GM19043 (cell line): ENCODE results near the gene PRDM15.

Source experiments
- ATAC-seq: cut with Tn5 transposase; IDR thresholded peaks from one replicate; pipeline ENCODE4 v1.9.1; 2021; ENCODE audit warnings: low read depth; ENCODE audit not compliant: unreplicated experiment

Gene PRDM15

GRCh38 chr21:41767606-41768436 is 111.3 kb downstream of the PRDM15 start:
- no peak for ATAC-seq

GRCh38 chr21:41766883-41767605 is 112.1 kb downstream of the PRDM15 start, which contains the start of gene RIPK4:
RIPK4 (minus strand) TSS chr21:41767052; CDS start chr21:41767041, 11 bp downstream.
- no peak for ATAC-seq

- ATAC-seq = no peak
Observed at GRCh38 chr21:41765973-41766882, 112.9 kb downstream of the PRDM15 start.

GRCh38 chr21:41765420-41765821 is 113.7 kb downstream of the PRDM15 start:
- no peak for ATAC-seq

- ATAC-seq = no peak
Observed at GRCh38 chr21:41764558-41765419, 114.4 kb downstream of the PRDM15 start.

GRCh38 chr21:41763996-41764395 is 115.1 kb downstream of the PRDM15 start:
- no peak for ATAC-seq

GRCh38 chr21:41763398-41763931 is 115.7 kb downstream of the PRDM15 start:
- no peak for ATAC-seq

GRCh38 chr21:41762753-41763152 is 116.4 kb downstream of the PRDM15 start:
- ATAC-seq = no peak

GRCh38 chr21:41761934-41762635 is 117.1 kb downstream of the PRDM15 start:
- ATAC-seq = no peak

GRCh38 chr21:41761211-41761933 is 117.8 kb downstream of the PRDM15 start:
- no peak for ATAC-seq

GRCh38 chr21:41760411-41760810 is 118.7 kb downstream of the PRDM15 start:
- ATAC-seq = no peak

GRCh38 chr21:41759926-41760325 is 119.2 kb downstream of the PRDM15 start:
- no peak for ATAC-seq

- no peak for ATAC-seq
Observed at GRCh38 chr21:41759214-41759840, 119.8 kb downstream of the PRDM15 start.

- no peak for ATAC-seq
Observed at GRCh38 chr21:41758550-41758949, 120.6 kb downstream of the PRDM15 start.

GRCh38 chr21:41755934-41756773 is 123.0 kb downstream of the PRDM15 start:
- no peak for ATAC-seq

GRCh38 chr21:41755258-41755933 is 123.7 kb downstream of the PRDM15 start:
- ATAC-seq = no peak
